Astrocyte (in vitro differentiated cells and primary cell): ENCODE data around the gene PPP2R5A.

ENCODE experiments used
- CTCF ChIP-seq: IDR thresholded peaks from 2 replicates; pipeline ENCODE4 v1.5.1; 2011; ENCODE audit warnings: low read depth, mild to moderate bottlenecking, inconsistent platforms, low read length, moderate library complexity; ENCODE audit not compliant: insufficient read depth
- EZH2 ChIP-seq: IDR thresholded peaks from 2 replicates; pipeline ENCODE4 v1.6.1; 2012; ENCODE audit warnings: mild to moderate bottlenecking, low read length, inconsistent platforms; ENCODE audit not compliant: insufficient read depth

GRCh38 chr1:212301580-212301979 lies 16.4 kb downstream of the PPP2R5A start:
- TF ChIP-seq CTCF (no peak), EZH2 (no peak)
